ENCODE results near the gene CLEC4G.
"Not testable (repeated sequence)": the region's sequence is repeated elsewhere in the genome, so short reads cannot be mapped to it uniquely, and the experiment has no call there.

CLEC4G gene
- 0 reads per million in 4 experiments for total RNA-seq

- DNase-seq, result no peak
Measured at GRCh38 chr19:7732045-7732444, at the start of gene CLEC4G. Gene CLEC4G, minus strand, starts transcription at chr19:7732110. Its CDS starts 8 bp downstream, at chr19:7732102.

GRCh38 chr19:7781157-7781556 lies 49.2 kb upstream of the CLEC4G start:
- no peak for DNase-seq

GRCh38 chr19:7779631-7780486 lies 47.9 kb upstream of the CLEC4G start:
- no peak for DNase-seq

GRCh38 chr19:7778081-7778480 lies 46.2 kb upstream of the CLEC4G start:
- no peak for DNase-seq

- no peak for DNase-seq
Measured at GRCh38 chr19:7775761-7776160, 43.9 kb upstream of the CLEC4G start.

GRCh38 chr19:7773841-7774240 lies 41.9 kb upstream of the CLEC4G start:
- no peak for DNase-seq

DNA sequence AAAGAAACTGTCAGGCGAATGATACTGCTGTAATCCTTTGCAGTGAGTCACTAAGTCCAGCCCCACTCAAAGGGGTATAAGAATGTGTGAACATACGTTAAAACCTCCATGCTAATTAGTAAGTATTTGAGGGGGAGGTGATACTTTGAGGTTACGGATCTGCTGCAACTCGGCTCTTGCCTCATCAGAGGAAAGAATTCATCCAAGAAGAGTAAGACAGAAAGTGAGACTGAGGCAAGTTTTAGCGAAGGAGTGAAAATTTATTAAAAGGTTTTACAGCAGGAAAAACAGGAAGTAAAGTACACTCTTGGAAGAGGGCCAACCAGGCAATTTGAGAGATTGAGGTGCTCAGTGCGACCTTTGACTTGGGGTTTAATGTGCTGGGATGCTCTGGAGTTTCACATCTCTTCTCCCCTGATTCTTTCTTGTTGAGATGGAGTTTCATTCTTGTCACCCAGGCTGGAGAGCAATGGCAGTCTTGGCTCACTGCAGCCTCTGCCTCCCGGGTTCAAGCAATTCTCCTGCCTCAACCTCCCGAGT lies 40.9 kb upstream of the CLEC4G start:
- DNase-seq, result no peak

GRCh38 chr19:7771072-7771471 lies 39.2 kb upstream of the CLEC4G start:
- no peak for DNase-seq

GRCh38 chr19:7769171-7769570 lies 37.3 kb upstream of the CLEC4G start:
- DNase-seq, result no peak

DNA sequence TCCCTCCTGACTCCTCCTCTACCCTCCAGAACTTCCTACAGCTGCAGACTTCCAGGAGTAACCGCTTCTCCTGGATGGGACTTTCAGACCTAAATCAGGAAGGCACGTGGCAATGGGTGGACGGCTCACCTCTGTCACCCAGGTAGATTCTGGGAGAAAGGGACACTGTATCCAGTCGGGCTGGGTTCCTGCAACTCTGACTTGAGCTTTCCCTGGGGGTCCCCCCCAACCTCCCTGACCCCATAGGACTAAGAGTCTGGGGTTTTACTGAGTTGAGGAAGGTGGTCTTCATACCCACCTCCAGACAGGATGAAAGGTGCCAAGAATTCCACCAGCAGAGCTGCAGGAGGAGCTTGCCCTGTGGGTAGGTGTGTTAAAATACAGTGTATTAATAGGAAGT lies 35.6 kb upstream of the CLEC4G start:
- no peak for DNase-seq

GRCh38 chr19:7766535-7766934 lies 34.6 kb upstream of the CLEC4G start:
- no peak for DNase-seq

DNA sequence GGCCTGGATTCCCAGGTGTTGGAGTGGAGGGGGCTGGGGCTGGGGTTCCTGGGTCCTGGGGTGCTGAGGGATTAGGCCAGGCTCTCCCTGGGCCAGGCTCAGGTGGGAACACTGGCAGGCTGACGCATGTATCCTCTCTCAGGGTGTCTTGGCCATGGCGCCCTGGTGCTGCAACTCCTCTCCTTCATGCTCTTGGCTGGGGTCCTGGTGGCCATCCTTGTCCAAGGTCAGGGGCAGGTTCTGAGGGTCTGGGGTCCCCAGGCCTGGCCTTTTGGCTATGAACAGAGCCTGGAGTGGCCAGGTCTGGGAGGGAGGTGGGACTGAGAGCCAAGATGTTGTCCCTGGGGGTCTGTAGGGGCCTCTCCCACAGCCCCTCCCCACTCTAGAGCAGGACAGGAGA lies 33.1 kb upstream of the CLEC4G start:
- DNase-seq, result not testable (repeated sequence)

- not testable (repeated sequence) for DNase-seq
Measured at GRCh38 chr19:7764157-7764556, 32.2 kb upstream of the CLEC4G start.

DNA sequence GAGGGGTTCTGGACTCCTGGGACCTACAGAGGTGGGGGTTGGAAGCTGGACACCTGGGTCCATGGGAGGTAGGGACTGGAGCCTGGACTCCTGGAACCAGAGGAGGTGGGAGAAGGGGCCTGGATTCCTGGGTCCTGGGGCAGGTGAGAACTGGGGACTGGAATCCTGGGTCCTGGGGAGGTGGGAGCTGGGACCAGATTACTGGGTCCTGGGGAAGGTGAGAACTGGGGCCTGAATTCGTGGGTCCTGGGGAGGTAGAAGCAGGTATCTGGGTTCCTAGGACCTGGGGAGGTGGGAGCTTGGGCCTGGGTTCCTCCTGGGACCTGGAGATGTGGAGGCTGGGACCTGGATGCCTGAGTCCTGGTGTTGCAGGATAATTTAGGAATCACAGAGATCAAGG lies 31.8 kb upstream of the CLEC4G start:
- DNase-seq, result no peak

DNA sequence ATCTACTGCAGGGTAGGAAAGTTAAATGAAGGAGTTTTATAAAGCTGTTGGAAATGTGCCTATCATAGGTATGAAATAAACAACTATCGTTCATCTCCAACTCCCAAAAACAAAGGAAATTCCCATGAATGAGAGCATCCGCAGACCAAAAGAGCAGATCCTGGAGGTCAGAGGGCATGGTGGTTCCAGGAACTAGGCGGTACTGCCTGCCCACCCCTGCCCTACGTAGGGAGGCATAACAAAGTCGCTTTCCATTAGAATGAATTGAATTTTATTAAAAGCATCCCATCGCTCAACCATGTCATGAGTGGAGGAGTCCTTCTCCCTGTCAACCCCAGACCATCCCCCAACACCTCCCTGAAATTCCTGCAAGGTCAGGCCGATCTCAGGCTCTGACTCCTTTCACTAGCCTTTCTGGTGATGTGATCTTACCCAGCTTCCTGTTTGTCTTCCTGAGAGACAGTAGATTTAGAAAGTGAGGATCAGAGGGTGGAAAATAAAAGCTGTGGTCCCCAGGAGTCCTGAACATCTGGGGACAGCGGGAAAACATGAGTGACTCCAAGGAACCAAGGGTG lies 30.9 kb upstream of the CLEC4G start, which contains the start of gene CLEC4M:
Gene CLEC4M (plus strand): TSS at position 525 of the 575 bp plus-strand sequence. CDS start 24 bp downstream, at position 549.
- no peak for DNase-seq

GRCh38 chr19:7759156-7759555 lies 27.2 kb upstream of the CLEC4G start:
- no peak for DNase-seq

DNA sequence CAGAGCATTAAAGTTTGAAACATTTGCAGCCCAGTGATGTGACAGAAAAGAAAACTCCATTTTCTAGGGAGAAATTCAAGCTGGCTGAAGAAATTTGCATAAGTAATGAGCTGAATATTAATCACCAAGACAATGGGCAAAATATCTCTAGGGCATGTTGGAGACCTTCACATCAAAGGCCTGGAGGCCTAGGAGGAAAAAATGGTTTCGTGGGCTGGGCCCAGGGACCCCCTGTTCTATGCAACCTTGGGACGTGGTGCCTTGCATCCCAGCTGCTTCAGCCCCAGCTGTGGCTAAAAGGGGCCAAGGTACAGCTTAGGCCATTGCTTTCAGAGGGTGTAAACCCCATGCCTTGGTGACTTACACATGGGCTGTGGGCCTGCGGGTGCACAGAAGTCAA lies 25.4 kb upstream of the CLEC4G start:
- no peak for DNase-seq

- no peak for DNase-seq
Measured at GRCh38 chr19:7756258-7756657, 24.3 kb upstream of the CLEC4G start.

DNA sequence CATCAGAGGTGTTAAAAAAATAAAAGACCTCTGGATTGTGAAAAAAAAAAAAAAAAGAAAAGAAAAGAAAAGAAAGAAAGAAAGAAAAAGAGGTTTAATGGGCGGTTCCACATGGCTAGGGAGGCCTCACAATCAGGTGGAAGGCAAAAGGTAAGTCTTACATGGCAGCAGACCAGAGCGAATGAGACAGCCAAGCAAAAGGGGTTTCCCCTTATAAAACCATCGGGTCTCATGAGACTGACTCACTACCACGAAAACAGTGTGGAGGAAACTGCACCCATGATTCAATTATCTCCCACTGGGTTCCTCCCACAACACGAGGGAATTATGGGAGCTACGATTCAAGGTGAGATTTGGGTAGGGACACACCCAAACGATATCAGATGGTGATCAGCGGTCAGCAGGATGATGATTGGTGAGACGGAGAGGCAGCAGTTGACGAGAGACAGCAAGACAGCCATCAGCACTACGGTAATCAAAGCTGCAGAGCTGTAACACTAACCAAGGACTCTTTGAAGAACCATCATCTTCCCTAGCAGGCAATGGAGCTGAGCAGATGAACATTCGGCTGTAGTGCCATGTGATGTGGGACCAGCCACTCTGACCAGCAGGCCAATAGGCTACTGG lies 19.4 kb upstream of the CLEC4G start:
- DNase-seq, result no peak

DNA sequence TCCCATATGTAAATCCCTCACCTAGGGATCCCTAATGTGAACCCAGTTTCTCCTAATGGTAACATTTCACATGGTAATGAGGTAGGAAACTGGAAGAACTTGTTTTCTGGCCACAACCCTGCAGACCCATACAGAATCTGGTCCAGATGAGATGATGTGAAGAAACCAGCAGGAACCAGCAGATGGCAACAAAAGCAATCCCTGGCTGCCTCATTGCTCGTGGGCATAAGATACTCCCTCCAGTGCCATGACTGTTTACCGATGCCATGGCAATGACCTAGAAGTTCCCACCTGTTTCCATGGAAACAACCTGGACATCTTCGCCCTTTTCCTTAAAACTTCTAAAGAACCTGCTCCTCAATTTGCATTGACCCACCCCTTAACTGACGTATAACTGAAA lies 16.8 kb upstream of the CLEC4G start:
- DNase-seq, result no peak

DNA sequence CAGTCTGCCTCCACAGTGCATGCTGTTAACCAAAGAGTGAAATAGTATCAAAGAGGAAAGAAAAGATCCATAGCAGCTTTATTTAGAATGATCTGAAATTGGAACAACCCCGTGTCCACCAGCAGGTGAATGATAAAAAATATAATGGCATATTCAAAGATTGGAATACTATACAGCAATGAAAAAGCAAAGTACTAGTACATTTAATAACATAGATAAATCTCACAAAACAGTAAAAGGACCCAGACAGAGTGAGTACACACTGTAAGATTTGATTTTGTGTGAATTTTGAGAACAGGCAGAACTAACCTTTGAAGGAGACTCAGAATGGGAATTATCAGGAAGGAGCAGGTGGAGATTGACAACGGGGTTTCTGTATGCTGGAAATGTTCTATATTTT lies 16.3 kb upstream of the CLEC4G start:
- DNase-seq, result no peak

DNA sequence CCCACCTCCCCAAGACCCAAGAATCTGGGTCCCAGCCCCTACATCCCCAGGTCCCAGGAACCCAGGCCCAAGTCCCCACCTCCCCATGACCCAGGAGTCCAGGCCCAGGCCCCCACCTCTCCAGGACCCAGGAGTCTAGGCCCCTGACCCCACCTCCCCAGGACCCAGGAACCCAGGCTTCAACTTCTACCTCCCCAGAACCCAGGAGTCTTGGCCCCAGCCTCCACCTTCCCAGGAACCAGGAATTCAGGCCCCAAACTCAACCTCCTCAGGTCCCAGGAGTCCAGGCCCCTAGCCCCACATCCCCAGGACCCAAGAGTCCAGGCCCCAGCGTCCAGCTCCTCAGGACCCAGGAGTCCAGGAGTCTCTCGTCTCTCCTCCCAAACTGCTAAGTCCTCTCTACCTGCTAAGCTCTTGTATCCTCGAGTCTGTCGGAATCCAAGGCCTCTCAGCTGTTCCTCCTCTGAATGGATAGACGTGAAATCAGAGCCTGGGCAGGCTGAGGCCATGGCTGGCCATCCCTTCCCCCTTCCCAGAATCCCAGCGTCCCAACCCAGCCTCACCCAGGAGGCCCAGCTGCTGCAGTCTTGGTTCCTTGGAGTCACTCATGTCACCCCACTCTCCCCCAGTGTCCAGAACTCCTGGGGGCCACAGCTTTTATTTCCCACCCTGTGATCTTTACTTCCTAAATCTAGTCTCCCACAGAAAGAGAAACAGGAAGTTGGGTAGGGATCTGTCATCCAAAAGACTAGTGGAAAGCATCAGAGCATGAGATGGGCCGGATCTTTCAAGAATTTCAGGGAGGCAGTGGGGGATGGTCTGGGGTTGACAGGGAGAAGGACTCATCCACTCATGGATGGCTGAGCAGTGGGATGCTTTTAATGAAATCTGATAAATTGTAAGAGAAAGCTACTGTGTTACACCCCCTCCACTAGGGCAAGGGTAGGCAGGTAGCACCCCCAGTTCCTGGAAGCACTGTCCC lies 15.3 kb upstream of the CLEC4G start, which contains the start of gene CD209:
Gene CD209 (minus strand): TSS at position 632 of the 982 bp plus-strand sequence. CDS start 23 bp downstream, at position 609.
- DNase-seq, result no peak
